H9 (cell line): Measurements from ENCODE around the gene GON7. TPM values are rescaled to one million over a fixed set of nuclear protein-coding genes. Genes with fewer than 3 reads are reported as not detected.

Experiments used
- DNase-seq: peaks from one replicate; pipeline ENCODE4 v3.0.0-alpha.2; 2017
- H2AFZ ChIP-seq: one replicate; pipeline ENCODE4 v1.6.1; 2013; ENCODE audit warnings: mild to moderate bottlenecking, low read length, control low read depth, moderate library complexity
- H2AK5ac ChIP-seq: 2 replicates; pipeline ENCODE4 v1.6.1; 2013; ENCODE audit warnings: low read length, control low read depth, mixed read lengths; ENCODE audit not compliant: insufficient read length
- H2BK120ac ChIP-seq: one replicate; pipeline ENCODE4 v1.6.1; 2013; ENCODE audit warnings: low read depth, mild to moderate bottlenecking, low read length, control low read depth, inconsistent platforms; ENCODE audit not compliant: poor library complexity, severe bottlenecking
- H2BK12ac ChIP-seq: 2 replicates; pipeline ENCODE4 v1.6.1; 2013; ENCODE audit warnings: low read length, control low read depth, mixed read lengths, low read depth; ENCODE audit not compliant: insufficient read length
- H2BK15ac ChIP-seq: 2 replicates; pipeline ENCODE4 v1.6.1; 2013; ENCODE audit warnings: low read depth, low read length, control low read depth
- H2BK20ac ChIP-seq: one replicate; pipeline ENCODE4 v1.6.1; 2013; ENCODE audit warnings: low read depth, mild to moderate bottlenecking, low read length, control low read depth, inconsistent platforms; ENCODE audit not compliant: poor library complexity, severe bottlenecking
- H2BK5ac ChIP-seq: 2 replicates; pipeline ENCODE4 v1.6.1; 2013; ENCODE audit warnings: low read length, control low read depth, mixed read lengths; ENCODE audit not compliant: insufficient read length
- H3K14ac ChIP-seq: 2 replicates; pipeline ENCODE4 v1.6.1; 2013; ENCODE audit warnings: low read length, control low read depth; ENCODE audit not compliant: insufficient read depth
- H3K18ac ChIP-seq: 2 replicates; pipeline ENCODE4 v1.6.1; 2013; ENCODE audit warnings: low read depth, mild to moderate bottlenecking, mixed read lengths, low read length, control low read depth; ENCODE audit not compliant: insufficient read length
- H3K23ac ChIP-seq: 2 replicates; pipeline ENCODE4 v1.6.1; 2013; ENCODE audit warnings: low read length, control low read depth, mixed read lengths, low read depth; ENCODE audit not compliant: insufficient read length
- H3K23me2 ChIP-seq: 2 replicates; pipeline ENCODE4 v1.6.1; 2013; ENCODE audit warnings: low read depth, mild to moderate bottlenecking, mixed read lengths, low read length, control low read depth; ENCODE audit not compliant: insufficient read length, poor library complexity, severe bottlenecking
- H3K27ac ChIP-seq: 2 replicates; pipeline ENCODE4 v1.5.1; 2013; ENCODE audit warnings: low read length, control low read depth, mixed read lengths, low read depth; ENCODE audit not compliant: insufficient read length
- H3K27me3 ChIP-seq: 2 replicates; pipeline ENCODE4 v1.6.1; 2013; ENCODE audit warnings: low read length, control low read depth, inconsistent platforms; ENCODE audit not compliant: insufficient read depth
- H3K4ac ChIP-seq: 2 replicates; pipeline ENCODE4 v1.6.1; 2013; ENCODE audit warnings: low read depth, mild to moderate bottlenecking, control low read depth, inconsistent platforms, low read length, moderate library complexity
- H3K4me1 ChIP-seq: 2 replicates; pipeline ENCODE4 v1.6.1; 2013; ENCODE audit warnings: low read length, control low read depth, inconsistent platforms; ENCODE audit not compliant: insufficient read depth
- H3K4me2 ChIP-seq: 2 replicates; pipeline ENCODE4 v1.6.1; 2013; ENCODE audit warnings: low read length, control low read depth, mixed read lengths; ENCODE audit not compliant: insufficient read length, insufficient read depth
- H3K56ac ChIP-seq: 2 replicates; pipeline ENCODE4 v1.6.1; 2013; ENCODE audit warnings: low read depth, mild to moderate bottlenecking, mixed read lengths, low read length, control low read depth; ENCODE audit not compliant: insufficient read length
- H3K79me1 ChIP-seq: 2 replicates; pipeline ENCODE4 v1.6.1; 2013; ENCODE audit warnings: low read depth, mild to moderate bottlenecking, moderate library complexity, low read length, control low read depth, inconsistent platforms; ENCODE audit not compliant: insufficient read depth, poor library complexity, severe bottlenecking
- H3K79me2 ChIP-seq: 2 replicates; pipeline ENCODE4 v1.6.1; 2013; ENCODE audit warnings: low read length, control low read depth, inconsistent platforms; ENCODE audit not compliant: insufficient read depth
- H3K9ac ChIP-seq: 2 replicates; pipeline ENCODE4 v1.6.1; 2013; ENCODE audit warnings: low read length, control low read depth, mixed read lengths; ENCODE audit not compliant: insufficient read length; ENCODE audit errors: extremely low read depth
- H3K9me3 ChIP-seq: one replicate; pipeline ENCODE4 v1.6.1; 2013; ENCODE audit warnings: low read depth, low read length, inconsistent platforms; ENCODE audit not compliant: control insufficient read depth
- H3T11ph ChIP-seq: one replicate; pipeline ENCODE4 v1.6.1; 2013; ENCODE audit warnings: mild to moderate bottlenecking, low read length, control low read depth, inconsistent platforms
- H4K20me1 ChIP-seq: one replicate; pipeline ENCODE4 v1.6.1; 2013; ENCODE audit not compliant: control insufficient read depth, insufficient read length, insufficient read depth
- H4K5ac ChIP-seq: 2 replicates; pipeline ENCODE4 v1.6.1; 2013; ENCODE audit warnings: low read depth, mild to moderate bottlenecking, mixed read lengths, low read length, control low read depth; ENCODE audit not compliant: insufficient read length
- H4K8ac ChIP-seq: replicated peaks from 2 replicates; pipeline ENCODE4 v1.6.1; 2013; ENCODE audit warnings: low read length, control low read depth, mixed read lengths, low read depth; ENCODE audit not compliant: insufficient read length
- H4K91ac ChIP-seq: 2 replicates; pipeline ENCODE4 v1.6.1; 2013; ENCODE audit warnings: low read depth, mild to moderate bottlenecking, moderate library complexity, mixed read lengths, low read length, control low read depth; ENCODE audit not compliant: insufficient read length
- H3K27ac Mint-ChIP-seq, 3 experiments: 2 replicates in 2 of 3; 3 replicates in 1 of 3; pipeline ENCODE4 v1.8.0; 2020 to 2021; ENCODE audit warnings: mixed read lengths in 3 of 3, mild to moderate bottlenecking in 1 of 3, moderate library complexity in 1 of 3
- H3K27me3 Mint-ChIP-seq: 2 replicates; pipeline ENCODE4 v1.8.0; 2021; ENCODE audit warnings: low read depth, mild to moderate bottlenecking, moderate library complexity, mixed read lengths
- H3K36me3 Mint-ChIP-seq, 3 experiments: 2 replicates in 2 of 3; 3 replicates in 1 of 3; pipeline ENCODE4 v1.8.0; 2020 to 2021; ENCODE audit warnings: low read depth in 3 of 3, mixed read lengths in 3 of 3; ENCODE audit not compliant: insufficient read depth in 1 of 3
- H3K4me1 Mint-ChIP-seq, 2 experiments: 2 replicates each; pipeline ENCODE4 v1.8.0; 2020; ENCODE audit warnings: mixed read lengths in 2 of 2
- H3K4me3 Mint-ChIP-seq, 2 experiments: 2 replicates in 1 of 2; 3 replicates in 1 of 2; pipeline ENCODE4 v1.8.0; 2020 to 2021; ENCODE audit warnings: mild to moderate bottlenecking in 2 of 2, mixed read lengths in 2 of 2, moderate library complexity in 1 of 2
- H3K9me3 Mint-ChIP-seq, 2 experiments: 2 replicates in 1 of 2; 3 replicates in 1 of 2; pipeline ENCODE4 v1.8.0; 2020; ENCODE audit warnings: mild to moderate bottlenecking in 2 of 2, mixed read lengths in 2 of 2, moderate library complexity in 1 of 2
- CTCF ChIP-seq: fragments of 200-600 bp; sonication (generic); conservative IDR thresholded peaks from 3 replicates; pipeline ENCODE4 v1.8.0; 2021; ENCODE audit warnings: antibody characterized with exemption, mild to moderate bottlenecking
- WGBS: extraction: QIAGEN DNeasy Blood & Tissue Kit; methylation state at CpG from one replicate; pipeline ENCODE4 v1.1.7; 2013; ENCODE audit warnings: missing lambda C conversion rate, low lambda C conversion rate, mixed read lengths; ENCODE audit not compliant: insufficient read length; ENCODE audit errors: extremely low coverage; 5-methylcytosine and 5-hydroxymethylcytosine counted together
- total RNA-seq: library from RNA; stranded (reverse); gene quantifications from 2 replicates; pipeline ENCODE4 v1.2.1, GENCODE V29; 2021

Gene GON7
- total RNA-seq, 1 experiment from 2014 or later, result 6.8 TPM

- Histone ChIP-seq H3K79me1 (no peaks in the 10 kb centered on the region), H3K56ac (no peak overlapping the region), H2BK15ac (no peak overlapping the region), H3K18ac (no peak overlapping the region), H3K4ac (no peak overlapping the region), H4K5ac (no peak overlapping the region), H3K14ac (no peak overlapping the region), H2BK20ac (no peak overlapping the region), H3K27me3 (no peaks in the 10 kb centered on the region), H3K27ac (no peak overlapping the region), H2BK5ac (no peak overlapping the region), H2AFZ (no peak overlapping the region), H3K23ac (no peak overlapping the region), H2BK120ac (no peak overlapping the region), H3K79me2 (no peaks in the 10 kb centered on the region), H3K4me1 (no peaks in the 10 kb centered on the region), H3T11ph (no peak overlapping the region), H3K23me2 (no peaks in the 10 kb centered on the region), H2AK5ac (no peak overlapping the region), H2BK12ac (no peak overlapping the region), H3K9me3 (no peaks in the 10 kb centered on the region), H3K4me2 (no peak overlapping the region), H4K20me1 (no peaks in the 10 kb centered on the region), H3K9ac (no peak overlapping the region), H4K91ac (no peak overlapping the region), H4K8ac (no peak overlapping the region)
- DNase-seq, result no peak
- no peaks in the 10 kb centered on the region for H3K4me1 Mint-ChIP-seq
- H3K27me3 Mint-ChIP-seq, result no peaks in the 10 kb centered on the region
- no peak for TF ChIP-seq CTCF
- H3K36me3 Mint-ChIP-seq, result peaks cover 28 to 68% (median 61%) of the 10 kb centered on the region in 3 experiments; a peak in 6 of 7 replicates
- H3K9me3 Mint-ChIP-seq, result no peaks in the 10 kb centered on the region
- no peak overlapping the region; a peak in 1 of 7 replicates for H3K27ac Mint-ChIP-seq
- WGBS, result no CpG with 5 or more reads among the region's 27 CpGs
- H3K4me3 Mint-ChIP-seq, result no peak overlapping the region
Observed at GRCh38 chr14:93223565-93223964, 16.7 kb upstream of the GON7 start.
